Esophagus muscularis mucosa (tissue), 4 donors: ENCODE data around the gene PPP3CA.

ENCODE experiments used
- CTCF ChIP-seq, 3 experiments: fragments of 200-600 bp in 2 of 3; fragments of 450-650 bp in 1 of 3; sonication (generic) in 2 of 3; IDR thresholded peaks; one replicate each; pipeline ENCODE4 v1.5.1; 2017 to 2019; ENCODE audit warnings: antibody characterized with exemption in 3 of 3, mild to moderate bottlenecking in 2 of 3, moderate library complexity in 1 of 3
- EP300 ChIP-seq: sonication (generic); formaldehyde crosslinking; IDR thresholded peaks from one replicate; pipeline ENCODE4 v1.6.1; 2017; ENCODE audit warnings: antibody characterized with exemption
- POLR2A ChIP-seq: fragments of 450-650 bp; IDR thresholded peaks from one replicate; pipeline ENCODE4 v1.6.1; 2017; ENCODE audit warnings: antibody characterized with exemption, moderate library complexity, mild to moderate bottlenecking, low read depth
- POLR2AphosphoS5 ChIP-seq, 2 donors: sonication (generic); formaldehyde crosslinking; IDR thresholded peaks; one replicate each; pipeline ENCODE4 v1.6.1; 2017; ENCODE audit warnings: antibody characterized with exemption in 2 of 2

- TF ChIP-seq CTCF (IDR thresholded peaks at IDR 0.05) (no peak), POLR2A (no peak), POLR2AphosphoS5 (IDR thresholded peaks at IDR 0.05) (no peak), EP300 (no peak)
These were observed 109.6 kb downstream of the PPP3CA start for GRCh38 chr4:101237773-101238172.
